K562 (cell line): ENCODE measurements around the gene ALPP.

Experiments
- GABPB1 ChIP-seq: sonication (generic); formaldehyde crosslinking; IDR thresholded peaks from 2 replicates; pipeline ENCODE4 v1.8.0; 2022; ENCODE audit warnings: mild to moderate bottlenecking, missing genetic modification reagents
- RCOR1 ChIP-seq, 2 experiments: IDR thresholded peaks; 2 replicates each; pipeline ENCODE4 v1.6.1; 2012; ENCODE audit warnings: low read depth in 2 of 2, low read length in 2 of 2, borderline replicate concordance in 1 of 2, improper control_type of control experiment in 1 of 2
- STAT5B ChIP-seq: fragments of 250-450 bp; sonication (Bioruptor Pico); IDR thresholded peaks from 2 replicates; pipeline ENCODE4 v1.8.0; 2021; ENCODE audit warnings: mild to moderate bottlenecking, inconsistent platforms

DNA sequence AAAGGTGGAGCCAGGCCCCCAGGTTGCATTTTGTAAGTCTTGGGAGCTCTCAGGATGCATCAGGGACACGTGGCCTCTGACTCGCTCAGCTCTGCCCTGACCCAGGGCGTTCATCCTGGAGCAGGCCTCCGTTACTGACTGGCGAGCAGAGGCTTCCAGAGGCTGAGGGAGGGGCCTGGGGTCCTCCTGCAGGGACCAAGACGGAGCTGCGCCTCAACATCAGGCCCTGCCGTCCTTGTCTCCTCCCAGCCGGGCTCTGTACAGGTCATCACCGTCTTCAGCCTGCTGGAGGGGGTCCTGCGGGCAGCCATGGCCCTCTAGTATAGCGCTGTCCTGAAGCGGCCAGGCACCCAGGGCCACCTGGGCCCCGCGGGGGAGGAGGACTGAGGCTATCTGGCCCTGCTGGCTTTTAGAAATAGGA, 10.2 kb upstream of the ALPP start:
- TF ChIP-seq STAT5B (CRISPR knock-in tag) (no peak), GABPB1 (no peak), RCOR1 (IDR thresholded peaks at IDR 0.05; ENCODE audit: borderline replicate concordance in 1 of 2, low read depth in 2 of 2, low read length in 2 of 2) (no peak)
